WTC11 (cell line): Measurements from ENCODE around the gene CACNB4. TPM values are rescaled to one million over a fixed set of nuclear protein-coding genes. Genes with fewer than 3 reads are reported as not detected.

Source experiments
- ATAC-seq: fragments of 200-7000 bp; cut with Tn5 transposase; 2 replicates; pipeline ENCODE4 v1.10.0; 2021; ENCODE audit warnings: mild to moderate bottlenecking, moderate library complexity
- CTCF ChIA-PET: fragments of 300-600 bp; sonication (Branson Sonifier 250); formaldehyde crosslinking; loops from one replicate; lab custom pipeline; 2021; ENCODE audit warnings: antibody characterized with exemption; lab: Charles Lee
- POLR2A ChIA-PET: fragments of 350-600 bp; sonication (Branson Sonifier 250); formaldehyde crosslinking; loops from one replicate; lab custom pipeline; 2021; ENCODE audit warnings: antibody characterized with exemption; lab: Charles Lee
- DNase-seq: peaks from one replicate; pipeline ENCODE4 v3.0.0; 2021; ENCODE audit warnings: low spot score
- H3K27ac Mint-ChIP-seq: 2 replicates; pipeline ENCODE4 v1.8.0; 2021; ENCODE audit warnings: mixed read lengths
- H3K27me3 Mint-ChIP-seq: 2 replicates; pipeline ENCODE4 v1.8.0; 2021; ENCODE audit warnings: low read depth, mild to moderate bottlenecking, moderate library complexity, mixed read lengths
- H3K36me3 Mint-ChIP-seq: 2 replicates; pipeline ENCODE4 v1.8.0; 2021; ENCODE audit warnings: mixed read lengths
- H3K4me1 Mint-ChIP-seq: 2 replicates; pipeline ENCODE4 v1.8.0; 2022; ENCODE audit warnings: mixed read lengths
- H3K4me3 Mint-ChIP-seq: 2 replicates; pipeline ENCODE4 v1.8.0; 2021; ENCODE audit warnings: mild to moderate bottlenecking, moderate library complexity, mixed read lengths
- H3K9me3 Mint-ChIP-seq: 2 replicates; pipeline ENCODE4 v1.8.0; 2021; ENCODE audit warnings: mixed read lengths
- E2F1 ChIP-seq: sonication (generic); formaldehyde crosslinking; IDR thresholded peaks from 2 replicates; pipeline ENCODE4 v1.8.0; 2022; ENCODE audit warnings: mild to moderate bottlenecking, missing genetic modification reagents
- E2F4 ChIP-seq: sonication (generic); formaldehyde crosslinking; IDR thresholded peaks from 2 replicates; pipeline ENCODE4 v1.8.1; 2022; ENCODE audit warnings: low read depth, mild to moderate bottlenecking, moderate library complexity, missing genetic modification reagents, borderline replicate concordance
- ELF4 ChIP-seq: sonication (generic); formaldehyde crosslinking; IDR thresholded peaks from 2 replicates; pipeline ENCODE4 v1.8.1; 2022; ENCODE audit warnings: low read depth, mild to moderate bottlenecking, moderate library complexity, missing genetic modification reagents
- FOXJ3 ChIP-seq: sonication (generic); formaldehyde crosslinking; IDR thresholded peaks from 2 replicates; pipeline ENCODE4 v1.9.0; 2021; ENCODE audit warnings: missing genetic modification reagents, mild to moderate bottlenecking, borderline replicate concordance
- GABPB1 ChIP-seq: sonication (generic); formaldehyde crosslinking; IDR thresholded peaks from 2 replicates; pipeline ENCODE4 v1.8.1; 2023; ENCODE audit warnings: mild to moderate bottlenecking, missing genetic modification reagents
- HMGA2 ChIP-seq: fragments of 250-450 bp; sonication (Bioruptor Pico); IDR thresholded peaks from 2 replicates; pipeline ENCODE4 v1.4.0; 2021; ENCODE audit warnings: mild to moderate bottlenecking, moderate library complexity
- IRF1 ChIP-seq: sonication (generic); formaldehyde crosslinking; IDR thresholded peaks from 2 replicates; pipeline ENCODE4 v1.8.0; 2023; ENCODE audit warnings: missing genetic modification reagents
- IRF2 ChIP-seq: sonication (generic); formaldehyde crosslinking; IDR thresholded peaks from 2 replicates; pipeline ENCODE4 v1.8.0; 2022; ENCODE audit warnings: low read depth, missing genetic modification reagents, borderline replicate concordance
- JUN ChIP-seq: sonication (generic); formaldehyde crosslinking; IDR thresholded peaks from 2 replicates; pipeline ENCODE4 v1.8.0; 2023; ENCODE audit warnings: mild to moderate bottlenecking, missing genetic modification reagents
- MAX ChIP-seq: sonication (generic); formaldehyde crosslinking; IDR thresholded peaks from 2 replicates; pipeline ENCODE4 v1.8.0; 2022; ENCODE audit warnings: mild to moderate bottlenecking, missing genetic modification reagents
- MLX ChIP-seq: sonication (generic); formaldehyde crosslinking; IDR thresholded peaks from 2 replicates; pipeline ENCODE4 v1.8.1; 2023; ENCODE audit warnings: mild to moderate bottlenecking, missing genetic modification reagents, moderate library complexity
- NR3C1 ChIP-seq: sonication (generic); formaldehyde crosslinking; conservative IDR thresholded peaks from 2 replicates; pipeline ENCODE4 v1.8.1; 2023; ENCODE audit warnings: low read depth, mild to moderate bottlenecking, missing genetic modification reagents
- RORB ChIP-seq: fragments of 250-450 bp; sonication (Bioruptor Pico); IDR thresholded peaks from 2 replicates; pipeline ENCODE4 v1.9.0; 2021; ENCODE audit warnings: mild to moderate bottlenecking
- SMAD4 ChIP-seq: sonication (generic); formaldehyde crosslinking; IDR thresholded peaks from 2 replicates; pipeline ENCODE4 v1.8.0; 2022; ENCODE audit warnings: mild to moderate bottlenecking, missing genetic modification reagents
- TCF7 ChIP-seq: sonication (generic); formaldehyde crosslinking; IDR thresholded peaks from 2 replicates; pipeline ENCODE4 v1.8.0; 2022; ENCODE audit warnings: mild to moderate bottlenecking, low read depth, missing genetic modification reagents, moderate library complexity
- TP53 ChIP-seq: sonication (generic); formaldehyde crosslinking; IDR thresholded peaks from 2 replicates; pipeline ENCODE4 v1.8.1; 2023; ENCODE audit warnings: mild to moderate bottlenecking, missing genetic modification reagents
- ZBTB21 ChIP-seq: sonication (generic); formaldehyde crosslinking; IDR thresholded peaks from 2 replicates; pipeline ENCODE4 v1.8.1; 2023; ENCODE audit warnings: mild to moderate bottlenecking, missing genetic modification reagents, borderline replicate concordance
- ZBTB43 ChIP-seq: sonication (generic); formaldehyde crosslinking; IDR thresholded peaks from 2 replicates; pipeline ENCODE4 v1.8.1; 2023; ENCODE audit warnings: mild to moderate bottlenecking, missing genetic modification reagents
- ZNF232 ChIP-seq: sonication (generic); formaldehyde crosslinking; IDR thresholded peaks from 2 replicates; pipeline ENCODE4 v1.8.0; 2022; ENCODE audit warnings: mild to moderate bottlenecking, missing genetic modification reagents
- total RNA-seq: library from RNA; stranded (reverse); gene quantifications from 3 replicates; pipeline ENCODE4 v1.2.3, GENCODE V29; 2021

Gene CACNB4
- total RNA-seq, 1 experiment from 2014 or later: 4.7 TPM

GRCh38 chr2:151930042-151930441 lies 168.8 kb downstream of the CACNB4 start:
- CTCF ChIA-PET: interaction anchor here (2.1 kb wide), 1 partner anchor 18 kb away, joined by 10 read pairs; no protein-coding TSS in a partner anchor
- Mint-ChIP-seq H3K9me3 (no peaks in the 10 kb centered on the region), H3K4me3 (no peak overlapping the region)
- DNase-seq: no peak
- ATAC-seq: no peak
- no peak for TF ChIP-seq NR3C1 (CRISPR knock-in tag)
- no peak for TF ChIP-seq TCF7 (CRISPR knock-in tag)
- TF ChIP-seq, all 79 proteins: peak for 0
- Mint-ChIP-seq H3K4me1 (peaks cover 14% of the 10 kb centered on the region), H3K27me3 (no peaks in the 10 kb centered on the region), H3K27ac (no peak overlapping the region), H3K36me3 (no peaks in the 10 kb centered on the region)
- POLR2A ChIA-PET: interaction anchor here (0.6 kb wide), 1 partner anchor 73 kb away, joined by 5 read pairs; no protein-coding TSS in a partner anchor

GRCh38 chr2:151928380-151928779 lies 170.5 kb downstream of the CACNB4 start:
- no peak for ATAC-seq
- DNase-seq: no peak
- POLR2A ChIA-PET: no interaction called here
- H3K27me3 Mint-ChIP-seq: no peaks in the 10 kb centered on the region
- TF ChIP-seq SMAD4 (CRISPR knock-in tag): no peak
- TF ChIP-seq GABPB1 (CRISPR knock-in tag): 0 out of 2 replicates have a peak, but pooled peaks have one; percentile 20
- TF ChIP-seq E2F4 (CRISPR knock-in tag): no peak
- CTCF ChIA-PET: interaction anchor here (1.0 kb wide), 1 partner anchor 13 kb away, joined by 5 read pairs; no protein-coding TSS in a partner anchor
- no peaks in the 10 kb centered on the region for H3K9me3 Mint-ChIP-seq
- H3K27ac Mint-ChIP-seq: no peak overlapping the region
- H3K4me3 Mint-ChIP-seq: no peak overlapping the region
- peaks cover 14% of the 10 kb centered on the region for H3K4me1 Mint-ChIP-seq
- H3K36me3 Mint-ChIP-seq: no peaks in the 10 kb centered on the region

GRCh38 chr2:151927501-151928221 lies 171.2 kb downstream of the CACNB4 start:
- Mint-ChIP-seq H3K36me3 (no peaks in the 10 kb centered on the region), H3K27ac (peak overlapping the region; percentile 54; the same call in 1 of the 2 replicates), H3K4me1 (peaks cover 14% of the 10 kb centered on the region), H3K9me3 (no peaks in the 10 kb centered on the region), H3K4me3 (no peak overlapping the region), H3K27me3 (no peaks in the 10 kb centered on the region)
- ATAC-seq: peak; percentile 80
- ChIA-PET CTCF (interaction anchor here (0.6 to 1.0 kb wide), 2 partner anchors 12 to 26 kb away, joined by 3 to 5 read pairs; no protein-coding TSS in a partner anchor), POLR2A (no interaction called here)
- TF ChIP-seq IRF2 (CRISPR knock-in tag) (no peak), IRF1 (CRISPR knock-in tag) (no peak), JUN (CRISPR knock-in tag) (no peak), RORB (CRISPR knock-in tag) (no peak), MLX (CRISPR knock-in tag) (no peak), HMGA2 (CRISPR knock-in tag) (no peak), TP53 (no peak), ELF4 (CRISPR knock-in tag) (no peak), MAX (CRISPR knock-in tag) (no peak), E2F1 (CRISPR knock-in tag) (no peak), ZNF232 (CRISPR knock-in tag) (no peak), ZBTB43 (CRISPR knock-in tag) (no peak), FOXJ3 (CRISPR knock-in tag) (no peak), ZBTB21 (CRISPR knock-in tag) (no peak)
- DNase-seq: no peak
